Testis (tissue), 2 donors: ENCODE results near the gene RSU1.

Source experiments
- POLR2A ChIP-seq: fragments of 450-650 bp; IDR thresholded peaks from one replicate; pipeline ENCODE4 v1.6.1; 2017; ENCODE audit warnings: antibody characterized with exemption, mild to moderate bottlenecking, moderate library complexity
- TF ChIP-seq, protein P1 (sequence below), 3 experiments: fragments of 450-650 bp in 2 of 3; fragments of 200-600 bp in 1 of 3; sonication (generic) in 1 of 3; IDR thresholded peaks; one replicate each; pipeline ENCODE4 v1.5.1; 2016 to 2019; ENCODE audit warnings: antibody characterized with exemption in 3 of 3, mild to moderate bottlenecking in 2 of 3, moderate library complexity in 1 of 3

DNA sequence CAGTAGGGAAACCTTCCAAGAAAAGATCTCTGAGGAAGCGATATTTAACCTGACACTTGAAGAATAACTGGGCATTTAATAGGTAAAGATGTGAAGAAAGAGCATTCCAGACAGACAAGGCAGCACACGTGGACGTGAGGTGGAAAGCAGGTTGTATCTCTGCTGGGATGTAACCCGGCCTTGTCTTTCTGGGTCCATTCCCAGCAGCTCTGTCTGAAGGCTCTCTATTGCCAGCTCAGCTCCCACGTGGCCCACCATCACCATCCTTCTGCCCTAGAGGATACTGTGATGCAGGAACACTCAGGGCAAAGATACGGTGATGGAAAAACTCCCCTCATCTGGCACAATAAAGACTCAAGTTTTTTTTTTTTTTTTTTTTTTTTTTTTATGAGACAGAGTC lies 137.7 kb downstream of the RSU1 start:
- TF ChIP-seq POLR2A, result no peak
- TF ChIP-seq, protein P1, sequence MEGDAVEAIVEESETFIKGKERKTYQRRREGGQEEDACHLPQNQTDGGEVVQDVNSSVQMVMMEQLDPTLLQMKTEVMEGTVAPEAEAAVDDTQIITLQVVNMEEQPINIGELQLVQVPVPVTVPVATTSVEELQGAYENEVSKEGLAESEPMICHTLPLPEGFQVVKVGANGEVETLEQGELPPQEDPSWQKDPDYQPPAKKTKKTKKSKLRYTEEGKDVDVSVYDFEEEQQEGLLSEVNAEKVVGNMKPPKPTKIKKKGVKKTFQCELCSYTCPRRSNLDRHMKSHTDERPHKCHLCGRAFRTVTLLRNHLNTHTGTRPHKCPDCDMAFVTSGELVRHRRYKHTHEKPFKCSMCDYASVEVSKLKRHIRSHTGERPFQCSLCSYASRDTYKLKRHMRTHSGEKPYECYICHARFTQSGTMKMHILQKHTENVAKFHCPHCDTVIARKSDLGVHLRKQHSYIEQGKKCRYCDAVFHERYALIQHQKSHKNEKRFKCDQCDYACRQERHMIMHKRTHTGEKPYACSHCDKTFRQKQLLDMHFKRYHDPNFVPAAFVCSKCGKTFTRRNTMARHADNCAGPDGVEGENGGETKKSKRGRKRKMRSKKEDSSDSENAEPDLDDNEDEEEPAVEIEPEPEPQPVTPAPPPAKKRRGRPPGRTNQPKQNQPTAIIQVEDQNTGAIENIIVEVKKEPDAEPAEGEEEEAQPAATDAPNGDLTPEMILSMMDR (IDR thresholded peaks at IDR 0.05), result no peak
